Ishikawa (cell line): ENCODE measurements around the gene NT5DC4.

ENCODE experiments used
- CEBPB ChIP-seq: IDR thresholded peaks from 2 replicates; pipeline ENCODE4 v1.6.1; 2012
- CREB1 ChIP-seq: IDR thresholded peaks from 2 replicates; pipeline ENCODE4 v1.6.1; 2012; ENCODE audit warnings: low read depth
- EGR1 ChIP-seq: IDR thresholded peaks from 2 replicates; pipeline ENCODE4 v1.6.1; 2012
- EP300 ChIP-seq: IDR thresholded peaks from 2 replicates; pipeline ENCODE4 v1.6.1; 2012; ENCODE audit warnings: borderline replicate concordance
- MAX ChIP-seq: IDR thresholded peaks from 2 replicates; pipeline ENCODE4 v1.6.1; 2012
- NFIC ChIP-seq: IDR thresholded peaks from 2 replicates; pipeline ENCODE4 v1.6.1; 2012
- RAD21 ChIP-seq: IDR thresholded peaks from 2 replicates; pipeline ENCODE4 v1.6.1; 2012; ENCODE audit warnings: low read depth
- REST ChIP-seq: IDR thresholded peaks from 2 replicates; pipeline ENCODE4 v1.6.1; 2012; ENCODE audit warnings: low read depth, mild to moderate bottlenecking
- TCF12 ChIP-seq: IDR thresholded peaks from 2 replicates; pipeline ENCODE4 v1.6.1; 2012; ENCODE audit warnings: low read depth
- USF1 ChIP-seq: IDR thresholded peaks from 2 replicates; pipeline ENCODE4 v1.6.1; 2012
- YY1 ChIP-seq: IDR thresholded peaks from 2 replicates; pipeline ENCODE4 v1.6.1; 2012; ENCODE audit warnings: low read depth

- TF ChIP-seq CREB1, result no peak
- TF ChIP-seq REST, result no peak
- no peak for TF ChIP-seq MAX
- no peak for TF ChIP-seq YY1
- no peak for TF ChIP-seq RAD21
- no peak for TF ChIP-seq EP300
- TF ChIP-seq TCF12, result no peak
- no peak for TF ChIP-seq USF1
- TF ChIP-seq EGR1, result no peak
- no peak for TF ChIP-seq NFIC
- no peak for TF ChIP-seq CEBPB
Observed at GRCh38 chr2:112768432-112768831, 47.6 kb downstream of the NT5DC4 start.
